ENCODE results near the gene PROM1. TPM values are rescaled to one million over a fixed set of nuclear protein-coding genes. Genes with fewer than 3 reads are reported as not detected.

Gene PROM1
- total RNA-seq (1 to 10 TPM in 4 of 7 donors, under 1 TPM in 3; 0.18 to 3.3 (median 1.5) TPM), polyA plus RNA-seq (under 1 TPM; 0.10 to 0.25 TPM)
- long read RNA-seq, donor 1 = 0 reads
- long read RNA-seq, donor 2, full-length matches to known transcripts = 5 of 5 reads
- long read RNA-seq, donor 2, partial matches to known transcripts = 0 of 5 reads
- long read RNA-seq, donor 2, other reads (novel, unspliced or antisense) = 0 of 5 reads
- long read RNA-seq, donor 3, full-length matches to known transcripts = 2 of 3 reads
- long read RNA-seq, donor 3, partial matches to known transcripts = 0 of 3 reads
- long read RNA-seq, donor 3, other reads (novel, unspliced or antisense) = 1 of 3 reads

- Histone ChIP-seq H3K36me3 (no peaks in the 10 kb centered on the region), H3K4me1 (ENCODE audit: insufficient read depth) (peaks cover 12% of the 10 kb centered on the region), H3K27ac (no peak within 1 kb of the TSS), H3K4me3 (peak within 1 kb of the TSS; percentile 38), H3K27me3 (no peaks in the 10 kb centered on the region), H3K9me3 (peaks cover 0 to 3% of the 10 kb centered on the region in 2 donors)
- no peak for DNase-seq
- 2 to 4% (median 3%) methylated on average over 60 to 81 of the region's 81 CpGs for WGBS, 3 donors
- TF ChIP-seq CTCF (IDR thresholded peaks at IDR 0.05) (no peak), EP300 (IDR thresholded peaks at IDR 0.05) (no peak), POLR2A (IDR thresholded peaks at IDR 0.05) (no peak)
- intact Hi-C loops (cut with DNase I) = no loop called here
Measured at GRCh38 chr4:16083241-16084191, at the start of gene PROM1. PROM1 (minus strand) TSS chr4:16084023; CDS start chr4:16075906, 8,117 bp downstream.

GRCh38 chr4:16133406-16133805 lies 49.6 kb upstream of the PROM1 start:
- intact Hi-C loops (cut with DNase I) = no loop called here
- no peak for DNase-seq
- Histone ChIP-seq H3K4me3 (no peak overlapping the region), H3K4me1 (ENCODE audit: insufficient read depth) (no peaks in the 10 kb centered on the region), H3K9me3 (no peaks in the 10 kb centered on the region), H3K36me3 (no peaks in the 10 kb centered on the region), H3K27ac (no peak overlapping the region), H3K27me3 (no peaks in the 10 kb centered on the region)
- TF ChIP-seq EP300 (IDR thresholded peaks at IDR 0.05) (no peak), CTCF (IDR thresholded peaks at IDR 0.05) (no peak), POLR2A (IDR thresholded peaks at IDR 0.05) (no peak)
- WGBS, 3 donors = 77 to 91% (median 90%) methylated on average over 1 of the region's 1 CpG

- 98 to 100% (median 100%) methylated on average over 1 of the region's 1 CpG for WGBS, 3 donors
- no peaks in the 10 kb centered on the region for H3K27me3 ChIP-seq
- no peak overlapping the region for H3K27ac ChIP-seq
- no peaks in the 10 kb centered on the region for H3K4me1 ChIP-seq (ENCODE audit: insufficient read depth)
- intact Hi-C loops (cut with DNase I) = no loop called here
- no peak for DNase-seq
- no peaks in the 10 kb centered on the region for H3K36me3 ChIP-seq
- H3K9me3 ChIP-seq = no peaks in the 10 kb centered on the region
- H3K4me3 ChIP-seq = no peak overlapping the region
- TF ChIP-seq CTCF (IDR thresholded peaks at IDR 0.05) (no peak), POLR2A (IDR thresholded peaks at IDR 0.05) (no peak), EP300 (IDR thresholded peaks at IDR 0.05) (no peak)
Measured at GRCh38 chr4:16131293-16131692, 47.5 kb upstream of the PROM1 start.

- Histone ChIP-seq H3K27ac (no peak overlapping the region), H3K27me3 (no peaks in the 10 kb centered on the region), H3K36me3 (no peaks in the 10 kb centered on the region), H3K4me1 (ENCODE audit: insufficient read depth) (no peaks in the 10 kb centered on the region), H3K4me3 (no peak overlapping the region), H3K9me3 (no peaks in the 10 kb centered on the region)
- no peak for DNase-seq
- 21 to 32% (median 32%) methylated on average over 1 of the region's 1 CpG for WGBS, 3 donors
- TF ChIP-seq EP300 (IDR thresholded peaks at IDR 0.05) = no peak
- intact Hi-C loops (cut with DNase I) = no loop called here
Measured at GRCh38 chr4:16129336-16129735, 45.5 kb upstream of the PROM1 start.
